Activated T-helper 2 cell treated with anti-CD3 and anti-CD28 coated beads, Interferon-gamma antibody, Interleukin-2, Interleukin-4, amounts not matched to agents 10 μg/mL and 5 μg/mL and 100 μg/mL, durations not matched to agents 14 hours and 24 hours and 36 hours (primary cell): Measurements from ENCODE around the gene REEP6. TPM values are rescaled to one million over a fixed set of nuclear protein-coding genes. Genes with fewer than 3 reads are reported as not detected.
"Not testable (repeated sequence)": the region's sequence is repeated elsewhere in the genome, so short reads cannot be mapped to it uniquely, and the experiment has no call there.

Experiments used
- DNase-seq: peaks from one replicate; pipeline ENCODE4 v3.0.0; 2021; ENCODE audit warnings: low spot score
- H3K27ac Mint-ChIP-seq: one replicate; pipeline ENCODE4 v1.8.0; 2021; ENCODE audit warnings: mixed read lengths
- H3K27me3 Mint-ChIP-seq: one replicate; pipeline ENCODE4 v1.8.0; 2021; ENCODE audit warnings: low read depth, mixed read lengths
- H3K36me3 Mint-ChIP-seq: one replicate; pipeline ENCODE4 v1.8.0; 2021; ENCODE audit warnings: low read depth, mixed read lengths
- H3K4me1 Mint-ChIP-seq: one replicate; pipeline ENCODE4 v1.8.0; 2021; ENCODE audit warnings: low read depth, mixed read lengths
- H3K4me3 Mint-ChIP-seq: one replicate; pipeline ENCODE4 v1.8.0; 2021; ENCODE audit warnings: low read depth, mild to moderate bottlenecking, moderate library complexity, mixed read lengths
- H3K9me3 Mint-ChIP-seq: one replicate; pipeline ENCODE4 v1.8.0; 2021; ENCODE audit warnings: mixed read lengths
- intact Hi-C: fragments of 100-400 bp; cut with micrococcal nuclease; formaldehyde crosslinking; loops from one replicate; pipeline ENCODE4 v1.15.1; 2023
- total RNA-seq: library from RNA; stranded (reverse); gene quantifications from 2 replicates; pipeline ENCODE4 v1.2.3, GENCODE V29; 2022

The REEP6 gene
- total RNA-seq, 1 donor from 2014 or later, result 2.1 TPM

DNA sequence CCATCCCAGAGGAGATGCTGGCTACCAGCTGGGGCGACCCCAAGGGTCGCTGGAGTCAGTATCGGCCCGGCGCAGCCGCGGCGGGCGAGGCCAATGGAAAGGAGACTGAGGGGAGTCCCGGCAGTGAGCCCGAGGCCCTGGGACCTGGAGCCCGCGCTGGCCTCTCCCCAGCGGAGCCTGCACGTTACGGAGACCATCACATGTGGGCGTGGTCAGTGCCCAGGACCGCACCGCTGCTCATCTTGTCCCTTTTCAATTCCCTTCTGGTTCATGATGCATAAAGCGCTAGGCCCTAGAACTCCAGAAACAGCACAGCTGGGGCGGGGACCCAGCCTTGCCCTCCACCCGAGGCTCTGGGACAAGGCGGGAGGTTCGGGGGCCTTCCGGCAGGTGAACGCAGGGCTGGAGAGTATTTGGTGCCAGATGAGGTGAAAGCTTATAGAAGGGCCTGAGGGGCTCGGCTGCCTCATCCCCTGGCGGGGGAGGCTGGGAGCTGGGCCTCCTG is 19.9 kb upstream of the REEP6 start:
- no peak overlapping the region for H3K27ac Mint-ChIP-seq
- H3K4me1 Mint-ChIP-seq, result peaks cover 3% of the 10 kb centered on the region
- peaks cover 12% of the 10 kb centered on the region for H3K27me3 Mint-ChIP-seq
- peak overlapping the region; percentile 8 for H3K4me3 Mint-ChIP-seq
- H3K9me3 Mint-ChIP-seq, result no peaks in the 10 kb centered on the region
- intact Hi-C loops, result loop anchor here (5.0 kb wide), 1 partner anchor 41 kb away; the partner anchor contains the start of gene ADAMTSL5
- H3K36me3 Mint-ChIP-seq, result peaks cover 3% of the 10 kb centered on the region
- DNase-seq, result no peak

DNA sequence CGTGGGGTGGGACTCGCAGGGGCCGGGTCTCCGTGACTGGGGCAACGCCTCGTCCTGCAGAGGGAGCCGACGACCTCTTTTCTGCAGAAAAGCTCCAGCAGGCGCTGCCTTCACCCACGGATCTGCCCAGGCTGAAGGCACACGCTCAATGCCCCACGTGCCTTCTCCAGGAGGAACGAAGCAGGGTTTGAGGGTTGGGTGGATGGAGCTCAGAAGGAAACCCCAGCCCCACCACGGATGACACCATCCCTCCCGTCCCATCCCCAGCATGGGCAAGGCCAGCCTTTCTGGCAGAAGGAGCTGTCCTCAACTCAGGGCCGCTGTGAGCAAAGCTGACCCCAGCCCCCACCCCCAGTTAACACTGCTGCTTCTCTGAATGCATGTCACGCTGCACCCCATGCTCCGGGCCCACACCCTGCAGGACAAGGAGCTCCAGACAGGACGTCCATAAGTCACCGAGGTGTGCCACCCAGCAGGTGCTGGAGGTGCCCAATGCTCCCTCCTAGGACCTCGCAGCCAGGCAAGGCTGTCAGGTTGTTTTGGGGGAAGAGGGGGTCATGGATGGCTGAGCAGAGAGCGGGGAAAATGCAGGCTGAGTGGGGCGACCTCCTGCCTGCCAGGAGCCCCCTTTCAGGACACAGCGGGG is 19.3 kb upstream of the REEP6 start:
- no peak overlapping the region for H3K27ac Mint-ChIP-seq
- peaks cover 3% of the 10 kb centered on the region for H3K36me3 Mint-ChIP-seq
- H3K27me3 Mint-ChIP-seq, result peaks cover 12% of the 10 kb centered on the region
- no peak overlapping the region for H3K4me3 Mint-ChIP-seq
- DNase-seq, result no peak
- intact Hi-C loops, result loop anchor here (5.0 kb wide), 1 partner anchor 41 kb away; the partner anchor contains the start of gene ADAMTSL5
- H3K4me1 Mint-ChIP-seq, result peaks cover 3% of the 10 kb centered on the region
- H3K9me3 Mint-ChIP-seq, result no peaks in the 10 kb centered on the region

DNA sequence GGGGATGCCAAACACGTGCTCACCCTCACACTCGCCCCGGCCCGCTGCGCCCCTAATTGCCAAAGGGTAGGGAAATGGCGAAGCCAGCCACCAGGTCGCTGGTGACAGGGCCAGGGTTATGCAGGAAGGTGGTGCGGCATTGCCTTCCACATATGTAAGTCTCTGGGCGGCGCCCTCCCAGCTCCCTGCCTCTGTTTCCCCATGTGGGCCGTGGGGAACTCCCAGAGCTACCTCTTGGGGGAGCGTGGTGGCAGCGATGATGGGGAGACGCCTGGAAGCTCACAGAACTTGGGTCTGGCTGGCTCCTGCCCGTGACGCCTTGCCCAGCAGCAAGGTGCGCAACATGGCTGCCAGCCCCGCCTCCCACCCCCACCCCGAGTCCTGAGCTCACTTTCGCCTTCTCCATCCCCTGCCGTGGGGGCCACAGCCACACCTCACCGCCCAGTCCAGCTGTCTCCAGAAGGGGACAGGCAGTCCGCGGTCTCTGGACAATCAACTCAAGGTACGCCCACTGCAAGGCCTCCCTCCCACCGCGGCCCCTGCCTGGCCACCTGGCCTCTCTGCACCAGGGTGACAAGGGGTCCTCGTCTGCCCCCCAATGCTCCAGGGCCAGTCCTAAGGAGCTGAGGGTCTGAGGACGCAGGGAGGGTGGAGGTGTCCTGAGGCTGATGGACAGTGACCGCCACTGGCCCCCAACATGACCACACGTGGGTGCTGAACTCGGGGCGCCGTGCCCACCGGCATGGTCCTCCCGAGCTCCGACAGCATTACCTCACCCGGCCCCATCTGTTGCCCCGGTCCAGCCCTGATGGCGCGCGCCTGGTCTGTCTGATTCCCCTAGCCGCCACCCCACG is 18.5 kb upstream of the REEP6 start:
- Mint-ChIP-seq H3K4me1 (peaks cover 4% of the 10 kb centered on the region), H3K9me3 (no peaks in the 10 kb centered on the region), H3K4me3 (no peak overlapping the region), H3K36me3 (peaks cover 7% of the 10 kb centered on the region), H3K27ac (no peak overlapping the region), H3K27me3 (peaks cover 12% of the 10 kb centered on the region)
- DNase-seq, result no peak
- intact Hi-C loops, result loop anchor here (5.0 kb wide), 1 partner anchor 40 kb away; the partner anchor contains the start of gene ADAMTSL5

DNA sequence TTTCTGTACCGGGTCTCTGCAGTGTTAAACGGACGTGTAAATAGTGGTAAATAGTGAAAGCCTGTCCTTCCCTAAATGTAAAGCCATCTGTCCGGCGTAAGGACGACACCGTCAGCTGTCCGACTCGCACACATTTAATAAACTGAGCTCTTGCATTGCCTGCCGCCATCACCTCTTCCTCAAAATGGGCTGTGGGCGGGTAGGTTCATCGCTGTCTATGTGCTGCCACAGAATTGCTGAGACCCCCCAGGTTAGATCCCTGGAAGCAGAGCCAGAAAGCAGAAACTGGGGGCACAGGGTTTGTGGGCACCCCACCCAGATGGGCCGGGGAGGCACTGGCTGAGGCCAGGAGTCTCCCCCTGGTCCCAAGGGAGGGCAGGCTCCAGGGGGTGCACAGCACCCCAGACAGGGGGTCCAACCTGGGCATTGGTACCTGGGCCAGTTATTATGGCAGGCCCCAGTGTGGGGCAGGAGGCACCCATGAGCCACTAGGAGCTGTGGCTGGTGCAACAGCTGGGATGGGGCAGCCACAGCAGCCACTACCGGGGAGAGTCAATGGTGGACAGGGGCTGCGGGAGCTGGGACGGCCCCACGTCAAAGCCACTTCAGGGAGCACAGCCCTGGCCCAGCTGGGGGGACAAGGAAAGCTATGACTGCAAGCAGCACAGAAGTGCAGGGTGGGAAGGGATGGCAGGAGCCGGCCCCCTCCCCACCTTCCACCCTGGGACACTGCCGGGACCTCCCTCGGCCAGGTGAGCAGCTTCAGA is 17.7 kb upstream of the REEP6 start:
- H3K4me3 Mint-ChIP-seq, result peak overlapping the region; percentile 5
- intact Hi-C loops, result loop anchor here (5.0 kb wide), 1 partner anchor 39 kb away; the partner anchor contains the start of gene ADAMTSL5

DNA sequence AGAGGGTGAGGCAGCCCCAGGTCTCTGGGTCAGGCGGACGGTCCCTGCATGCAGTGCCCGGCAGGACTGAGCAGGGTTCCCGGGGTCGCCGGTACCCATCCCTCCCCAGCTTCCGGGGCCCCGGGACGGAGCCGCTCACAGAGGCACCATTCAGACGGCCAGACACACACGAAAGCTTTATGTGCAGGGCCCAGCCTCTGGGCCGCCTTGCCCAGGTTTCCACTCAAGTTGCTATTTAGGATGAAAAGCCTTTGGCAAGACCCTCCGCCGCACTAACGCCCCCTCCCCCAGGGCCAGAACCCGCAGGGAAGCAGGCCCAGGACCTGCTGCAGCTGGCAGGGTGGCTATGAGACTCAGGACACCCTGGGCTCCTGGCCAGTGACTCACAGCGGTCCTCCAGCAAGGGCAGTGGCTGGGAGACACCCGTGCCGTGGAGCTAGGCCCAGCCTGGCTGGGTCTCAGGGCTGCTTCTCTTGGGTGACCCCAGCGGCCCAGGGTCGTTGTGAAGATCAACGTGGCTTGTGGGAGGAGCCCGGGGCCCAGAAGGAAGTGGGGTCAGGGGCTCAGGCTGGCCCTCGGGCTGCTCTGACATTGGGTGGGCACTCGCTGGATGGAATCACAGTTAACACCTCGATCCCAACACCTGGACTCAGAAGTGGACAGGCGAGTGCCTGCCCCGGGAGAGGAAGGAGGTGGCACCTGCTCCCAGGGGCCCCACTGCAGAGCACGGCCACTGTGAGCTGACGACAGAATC is 16.8 kb upstream of the REEP6 start:
- intact Hi-C loops, result loop anchor here (5.0 kb wide), 1 partner anchor 38 kb away; the partner anchor contains the start of gene ADAMTSL5
- no peak overlapping the region for H3K27ac Mint-ChIP-seq
- DNase-seq, result no peak
- peaks cover 12% of the 10 kb centered on the region for H3K27me3 Mint-ChIP-seq
- H3K36me3 Mint-ChIP-seq, result peaks cover 12% of the 10 kb centered on the region
- H3K4me3 Mint-ChIP-seq, result no peak overlapping the region
- H3K4me1 Mint-ChIP-seq, result peaks cover 7% of the 10 kb centered on the region
- H3K9me3 Mint-ChIP-seq, result no peaks in the 10 kb centered on the region

More for the DNA sequence above, 17.7 kb upstream of the REEP6 start:
- Mint-ChIP-seq H3K27ac (no peak overlapping the region), H3K36me3 (peaks cover 9% of the 10 kb centered on the region), H3K9me3 (no peaks in the 10 kb centered on the region), H3K4me1 (peaks cover 5% of the 10 kb centered on the region), H3K27me3 (peaks cover 12% of the 10 kb centered on the region)
- DNase-seq, result no peak

DNA sequence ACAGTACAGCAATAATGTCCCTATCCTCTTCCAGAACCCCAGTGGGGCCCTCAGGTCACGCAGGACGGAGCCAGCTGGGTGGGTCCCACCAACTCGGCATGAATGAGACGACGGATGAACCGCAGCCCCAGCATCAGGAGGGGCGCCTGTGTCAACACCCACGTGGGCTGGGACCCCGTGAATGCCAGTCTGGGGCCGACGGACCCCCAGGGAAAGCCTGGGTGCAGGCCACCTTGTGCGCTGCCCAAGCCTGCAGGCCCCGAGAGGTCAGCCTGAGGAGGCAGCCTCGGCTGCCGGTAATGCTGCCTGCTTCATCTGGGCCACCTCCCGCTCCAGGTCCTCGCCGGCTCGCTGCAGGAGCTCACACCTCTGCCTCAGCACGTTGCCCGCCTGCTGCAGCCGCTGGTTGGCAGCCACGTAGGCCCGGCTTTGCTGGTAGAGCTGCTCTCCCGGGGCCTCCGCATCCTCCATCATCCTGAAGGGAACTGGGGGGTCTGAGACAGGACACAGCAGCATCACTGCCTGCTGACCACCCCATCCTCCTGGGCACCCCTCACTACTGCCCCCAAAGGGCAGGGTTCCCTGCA is 16.1 kb upstream of the REEP6 start:
- Mint-ChIP-seq H3K9me3 (no peaks in the 10 kb centered on the region), H3K27me3 (peaks cover 12% of the 10 kb centered on the region), H3K36me3 (peaks cover 12% of the 10 kb centered on the region), H3K27ac (no peak overlapping the region), H3K4me3 (no peak overlapping the region), H3K4me1 (peaks cover 8% of the 10 kb centered on the region)
- no peak for DNase-seq
- intact Hi-C loops, result loop anchor here (5.0 kb wide), 1 partner anchor 37 kb away; the partner anchor contains the start of gene ADAMTSL5

DNA sequence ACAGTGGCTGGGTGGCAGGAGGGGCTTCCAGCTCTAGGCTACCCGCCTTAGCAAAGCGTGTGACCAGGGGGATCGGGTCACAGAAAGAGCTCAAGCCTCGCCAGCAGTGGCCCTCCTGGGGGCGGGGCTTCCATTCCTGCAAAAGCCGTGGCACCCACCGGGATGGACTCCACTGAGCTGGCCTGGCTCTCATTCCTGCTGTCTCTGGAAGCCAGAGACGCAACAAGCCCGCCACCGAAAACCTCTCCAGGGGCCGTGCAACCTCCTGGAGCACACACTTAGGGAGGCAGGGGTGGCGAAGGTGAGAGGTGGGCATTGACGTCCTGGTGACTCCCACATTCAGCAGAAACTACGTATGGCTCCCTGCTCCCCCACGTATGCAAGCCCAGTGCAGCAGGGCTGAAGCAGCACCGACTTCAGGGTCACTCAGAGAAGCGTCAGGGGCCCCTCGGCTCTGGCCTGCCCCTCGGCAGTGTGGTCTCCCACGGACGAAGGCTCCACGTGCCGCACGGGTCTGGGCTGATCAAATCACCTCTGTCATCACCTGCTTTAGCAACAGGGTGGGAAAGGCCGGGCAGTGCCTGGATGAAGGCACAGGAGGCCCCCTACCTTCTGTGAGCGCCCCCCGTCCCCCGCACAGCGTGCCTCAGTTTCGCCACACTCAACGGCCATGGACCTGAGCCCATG is 15.1 kb upstream of the REEP6 start:
- DNase-seq, result no peak
- Mint-ChIP-seq H3K4me3 (no peak overlapping the region), H3K27me3 (peaks cover 9% of the 10 kb centered on the region), H3K27ac (no peak overlapping the region), H3K9me3 (no peaks in the 10 kb centered on the region), H3K4me1 (peaks cover 7% of the 10 kb centered on the region), H3K36me3 (peaks cover 12% of the 10 kb centered on the region)
- intact Hi-C loops, result no loop called here

DNA sequence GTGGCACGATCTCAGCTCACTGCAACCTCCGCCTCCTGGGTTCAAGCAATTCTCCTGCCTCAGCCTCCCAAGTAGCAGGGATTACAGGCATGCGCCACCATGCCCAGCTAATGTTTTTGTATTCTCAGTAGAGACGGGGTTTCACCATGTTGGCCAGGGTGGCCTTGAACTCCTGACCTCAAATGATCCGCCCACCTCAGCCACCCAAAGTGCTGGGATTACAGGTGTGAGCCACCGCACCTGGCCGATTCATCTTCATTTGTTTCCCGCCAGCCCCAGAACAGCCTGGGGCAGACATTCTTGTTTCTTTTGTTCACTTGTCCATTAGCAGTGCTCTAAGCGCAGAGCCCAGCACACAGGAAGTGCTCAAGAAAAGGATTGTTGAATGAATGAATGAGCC is 13.9 kb upstream of the REEP6 start:
- H3K27ac Mint-ChIP-seq, H3K9me3 Mint-ChIP-seq, H3K27me3 Mint-ChIP-seq, intact Hi-C loops, DNase-seq, H3K4me1 Mint-ChIP-seq: not testable (repeated sequence)
- Mint-ChIP-seq H3K4me3 (peak overlapping the region; percentile 42), H3K36me3 (peaks cover 12% of the 10 kb centered on the region)

DNA sequence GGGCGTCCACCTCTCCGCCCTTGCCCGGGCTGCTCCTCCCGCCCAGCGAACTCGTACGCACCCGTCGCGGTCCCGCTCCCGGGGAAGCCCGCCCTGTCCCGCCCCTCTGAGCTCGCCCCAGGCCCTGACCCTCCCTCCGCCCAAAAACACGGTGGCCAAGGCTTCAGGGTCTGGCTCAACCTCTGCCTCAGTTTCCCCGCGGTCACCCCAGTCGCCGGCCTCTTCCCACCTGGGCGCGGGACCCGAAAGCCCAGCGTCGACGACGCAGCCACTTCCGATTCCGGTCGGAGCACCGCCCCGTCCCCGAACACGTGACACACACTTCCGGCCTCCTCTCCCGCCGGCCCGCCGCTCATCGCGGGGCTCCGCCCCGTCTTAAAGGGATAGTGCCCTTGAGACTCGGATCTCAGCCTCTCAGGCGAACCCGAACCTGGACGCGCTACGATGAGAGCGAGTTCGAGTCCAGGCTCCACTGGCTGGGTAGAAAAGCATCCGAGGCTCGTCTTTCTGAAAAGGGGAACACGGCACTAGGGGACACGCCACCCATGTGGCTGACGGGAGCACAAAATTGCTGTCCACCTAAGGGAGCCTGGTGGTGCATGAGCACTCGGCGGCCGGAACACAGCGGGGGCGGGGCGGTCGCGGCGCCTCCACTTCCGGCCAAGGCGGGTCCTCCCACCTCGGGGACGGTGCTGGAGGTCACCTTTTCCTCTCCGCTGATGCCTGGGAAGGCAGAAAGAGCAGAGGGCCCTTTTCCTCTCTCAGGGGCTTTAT is 11.9 kb upstream of the REEP6 start, which contains the start of gene C19orf25:
Gene C19orf25, minus strand, starts transcription at position 282 of the 774 bp plus-strand sequence. CDS start 312 bp downstream, outside the sequence.
- peak within 1 kb of the TSS; percentile 93 for H3K27ac Mint-ChIP-seq
- no peaks in the 10 kb centered on the region for H3K9me3 Mint-ChIP-seq
- intact Hi-C loops, result loop anchor here (1.0 kb wide), 1 partner anchor 11 kb away; the partner anchor contains the start of gene PCSK4
- peaks cover 12% of the 10 kb centered on the region for H3K36me3 Mint-ChIP-seq
- peak within 1 kb of the TSS; percentile 96 for H3K4me3 Mint-ChIP-seq
- H3K4me1 Mint-ChIP-seq, result peaks cover 5% of the 10 kb centered on the region
- no peaks in the 10 kb centered on the region for H3K27me3 Mint-ChIP-seq
- DNase-seq, result peak; percentile 92

DNA sequence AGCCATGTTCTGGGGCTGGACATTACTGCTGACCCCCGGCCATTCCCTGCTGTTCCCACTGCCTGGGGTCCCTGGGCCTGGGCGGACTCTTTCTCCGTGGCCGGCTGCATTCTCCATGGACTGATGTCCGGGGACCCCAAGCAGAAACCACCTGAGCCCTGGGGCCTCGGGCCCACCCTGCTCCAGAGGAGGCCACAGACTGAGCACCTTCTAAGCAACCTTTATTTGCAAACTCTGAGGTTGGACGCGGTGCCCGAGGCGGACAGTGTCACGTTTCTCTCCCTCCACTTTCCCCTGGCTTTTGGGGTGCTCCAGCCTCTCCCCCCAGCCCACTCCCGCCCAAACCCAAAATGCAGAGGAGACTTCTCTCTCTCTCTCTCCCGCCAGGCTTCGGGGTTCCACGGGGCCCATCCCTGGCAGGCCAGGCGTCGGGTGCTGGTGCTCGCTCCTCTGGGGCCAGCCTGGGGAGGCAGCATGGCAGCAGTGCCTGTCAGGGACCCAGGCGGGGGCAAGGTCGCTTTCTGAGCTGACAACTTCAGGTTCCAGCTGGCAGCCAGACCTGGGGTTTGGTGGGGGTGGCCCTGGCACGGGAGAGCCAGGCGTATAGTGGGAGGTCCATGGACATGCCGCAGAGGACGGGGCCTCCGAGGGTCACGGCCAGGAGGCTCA is 9.6 kb upstream of the REEP6 start:
- Mint-ChIP-seq H3K27me3 (no peaks in the 10 kb centered on the region), H3K27ac (no peak overlapping the region), H3K4me1 (peaks cover 5% of the 10 kb centered on the region), H3K4me3 (no peak overlapping the region), H3K36me3 (peaks cover 9% of the 10 kb centered on the region), H3K9me3 (no peaks in the 10 kb centered on the region)
- intact Hi-C loops, result no loop called here
- DNase-seq, result no peak
